Skin epidermis (tissue), 12 donors: ENCODE measurements around the gene ALG9.
A peak's percentile ranks its signal among the peaks of the same experiment; 100 is the strongest.
"Not testable (repeated sequence)": the region's sequence is repeated elsewhere in the genome, so short reads cannot be mapped to it uniquely, and the experiment has no call there.

Source experiments
- H3K27ac ChIP-seq, 21 experiments: fragments of 200-600 bp; sonication (generic) in 11 of 21; one replicate each; pipeline ENCODE4 v1.5.0; 2020; ENCODE audit warnings: mild to moderate bottlenecking in 3 of 21, inconsistent platforms in 2 of 21, moderate library complexity in 2 of 21
- H3K4me3 ChIP-seq, 7 experiments: fragments of 200-600 bp; sonication (generic) in 2 of 7; one replicate each; pipeline ENCODE4 v1.5.0; 2020; ENCODE audit warnings: inconsistent platforms in 2 of 7, mild to moderate bottlenecking in 2 of 7, moderate library complexity in 1 of 7

Gene ALG9

DNA sequence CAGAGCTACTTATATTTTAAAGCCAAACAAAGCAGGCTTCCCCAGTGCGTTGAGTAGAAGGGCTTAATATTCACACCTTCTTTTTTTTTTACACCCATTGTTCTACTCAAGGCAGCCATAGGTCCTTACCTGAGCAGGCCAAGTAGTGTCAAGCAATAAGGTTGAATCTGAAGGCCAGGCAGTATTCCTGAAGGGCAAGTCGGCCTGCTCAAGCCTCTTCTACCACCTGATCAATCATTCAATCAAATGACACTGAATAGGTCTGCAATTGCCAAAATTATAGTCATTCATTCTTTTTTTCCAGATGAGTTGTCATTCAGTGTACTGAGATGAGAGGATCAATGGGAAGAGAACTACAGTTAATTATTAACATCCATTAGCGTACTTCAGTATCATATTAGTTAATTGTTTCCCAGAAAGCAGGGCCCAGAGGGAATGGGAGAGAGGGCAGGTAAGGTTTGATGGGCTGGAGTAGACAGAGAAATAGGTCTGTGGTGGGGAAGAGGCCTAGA, 93.3 kb downstream of the ALG9 start:
- no peak overlapping the region for H3K27ac ChIP-seq
- H3K4me3 ChIP-seq = no peak overlapping the region

DNA sequence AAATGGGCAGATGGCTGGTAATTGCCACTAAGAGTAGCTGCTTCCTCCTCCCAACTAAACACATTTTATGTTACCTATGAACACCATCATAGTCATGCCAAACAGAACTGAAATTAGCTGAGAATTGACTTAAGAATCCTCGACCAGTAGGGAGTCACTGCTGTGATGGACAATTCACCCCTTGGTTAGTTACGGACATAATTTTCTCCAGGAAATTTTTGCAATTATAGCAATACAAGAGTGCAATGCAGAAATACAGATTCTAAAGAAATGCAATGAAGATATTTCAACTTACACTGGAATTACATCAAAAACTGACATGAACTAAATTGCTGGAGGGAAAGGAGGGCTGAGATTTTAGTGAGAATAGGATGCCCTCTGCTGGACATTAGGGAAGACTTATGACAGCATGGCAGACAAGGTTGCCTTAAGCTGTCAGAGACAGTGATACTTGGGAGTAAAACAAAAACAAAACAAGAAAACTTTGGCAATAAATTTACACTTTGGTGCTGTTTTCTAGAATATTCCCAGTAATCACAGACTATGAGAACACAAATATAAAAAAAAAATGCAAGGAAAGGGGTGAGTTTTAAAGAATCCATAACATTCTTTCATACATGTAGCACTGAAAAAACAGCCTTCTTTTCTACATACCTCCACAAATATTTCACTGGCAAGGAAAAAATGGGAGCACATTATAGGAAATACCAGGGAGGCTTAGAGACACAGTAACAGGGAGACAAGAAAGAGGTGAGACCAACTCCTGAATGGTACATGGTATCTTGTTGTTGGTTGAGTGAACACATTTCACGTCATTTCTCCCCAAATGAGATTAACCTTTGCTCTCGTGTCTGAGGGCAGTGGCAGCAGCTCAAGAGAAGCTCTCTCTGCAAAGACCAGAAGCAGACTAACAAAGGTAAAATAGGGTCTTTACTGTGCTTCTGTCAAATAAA, 94.0 kb downstream of the ALG9 start:
- peak overlapping the region in 1 of 21 experiments; percentile 39 for H3K27ac ChIP-seq

DNA sequence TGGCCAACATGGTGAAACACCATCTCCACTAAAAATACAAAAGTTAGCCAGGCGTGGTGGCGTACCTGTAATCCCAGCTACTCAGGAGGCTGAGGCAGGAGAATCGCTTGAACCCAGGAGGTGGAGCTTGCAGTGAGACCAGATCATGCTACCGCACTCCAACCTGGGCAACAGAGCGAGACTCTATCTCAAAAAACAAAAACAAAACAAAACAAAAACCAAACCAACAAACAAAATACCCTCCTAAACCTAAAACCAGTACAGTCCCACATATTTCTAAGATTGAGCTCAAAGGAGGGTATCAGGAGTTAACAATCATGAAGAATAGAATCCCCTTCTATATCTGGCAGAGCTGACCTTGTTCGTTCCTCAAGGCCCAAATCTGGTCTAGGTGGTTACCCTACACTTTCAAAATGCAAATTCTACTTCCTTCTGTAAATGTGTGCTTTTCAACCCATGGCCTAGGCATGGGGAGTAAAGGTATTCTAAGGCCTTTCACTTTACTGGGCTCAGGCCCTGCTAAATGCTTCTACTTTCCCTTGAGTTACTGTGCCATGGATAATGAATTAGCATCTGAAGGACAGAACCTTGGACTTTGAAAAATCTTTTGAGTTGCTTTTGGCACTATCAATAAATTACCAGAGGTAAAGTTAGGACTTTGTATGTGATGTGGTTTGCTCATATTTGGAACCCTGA, 94.8 kb downstream of the ALG9 start:
- Histone ChIP-seq H3K4me3 (no peak overlapping the region), H3K27ac (peak overlapping the region in 1 of 21 experiments; percentile 39)

More for the DNA sequence above, 94.0 kb downstream of the ALG9 start:
- H3K4me3 ChIP-seq = no peak overlapping the region

DNA sequence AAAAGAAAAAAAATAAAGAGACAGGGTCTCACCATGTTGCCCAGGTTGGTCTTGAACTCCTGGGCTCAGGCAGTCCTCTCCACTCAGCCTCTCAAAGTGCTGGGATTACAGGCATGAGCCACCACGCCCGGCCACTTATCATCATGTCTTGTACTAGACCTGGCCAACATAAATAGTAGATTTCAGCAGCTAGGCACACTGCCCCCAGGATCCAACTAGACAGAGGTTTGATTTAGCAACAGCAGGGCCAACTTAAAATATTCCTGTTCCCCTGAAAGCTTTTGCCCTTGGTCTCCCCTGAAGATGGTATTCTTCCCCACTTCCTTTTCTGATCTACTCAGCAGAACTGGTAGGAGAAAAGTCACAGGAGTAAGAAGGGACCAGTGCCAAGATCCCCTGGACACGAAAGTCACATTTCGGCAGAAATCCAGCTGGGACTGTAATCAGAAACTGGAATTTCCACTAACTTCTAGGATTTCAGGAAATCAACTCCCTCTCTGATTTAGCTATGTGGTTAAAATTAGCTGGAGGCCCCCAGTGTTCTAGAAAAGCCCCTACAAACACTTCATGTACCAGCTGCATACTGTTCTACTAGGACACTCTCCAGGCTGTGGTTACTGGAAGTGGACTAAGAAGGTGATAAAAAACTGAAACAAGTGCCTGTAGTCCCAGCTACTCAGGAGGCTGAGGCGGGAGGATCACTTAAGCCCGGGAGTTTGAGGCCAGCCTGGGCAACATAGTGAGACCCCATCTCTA, 96.2 kb downstream of the ALG9 start:
- Histone ChIP-seq H3K4me3 (no peak overlapping the region), H3K27ac (peak overlapping the region in 2 of 21 experiments; percentile 8 to 11)

DNA sequence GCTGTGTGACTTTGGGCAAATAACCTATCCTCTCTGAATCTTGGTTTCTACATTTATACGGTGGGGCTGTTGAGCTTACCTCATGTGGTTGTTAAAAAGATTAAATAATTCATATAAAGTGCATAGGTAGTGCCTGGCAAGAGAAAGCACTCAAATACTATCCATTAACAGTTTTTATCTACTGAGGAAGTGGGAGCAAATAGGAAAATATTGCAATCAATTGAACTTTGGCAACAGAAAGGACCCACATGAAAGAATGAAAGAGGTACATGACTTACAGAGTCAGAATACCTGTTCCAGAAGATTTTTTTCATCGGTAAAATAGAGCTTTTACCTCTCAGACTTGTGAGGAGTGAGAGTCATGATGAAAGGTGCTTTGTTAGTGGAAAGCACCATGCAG, 98.8 kb downstream of the ALG9 start:
- no peak overlapping the region for H3K4me3 ChIP-seq
- no peak overlapping the region for H3K27ac ChIP-seq

DNA sequence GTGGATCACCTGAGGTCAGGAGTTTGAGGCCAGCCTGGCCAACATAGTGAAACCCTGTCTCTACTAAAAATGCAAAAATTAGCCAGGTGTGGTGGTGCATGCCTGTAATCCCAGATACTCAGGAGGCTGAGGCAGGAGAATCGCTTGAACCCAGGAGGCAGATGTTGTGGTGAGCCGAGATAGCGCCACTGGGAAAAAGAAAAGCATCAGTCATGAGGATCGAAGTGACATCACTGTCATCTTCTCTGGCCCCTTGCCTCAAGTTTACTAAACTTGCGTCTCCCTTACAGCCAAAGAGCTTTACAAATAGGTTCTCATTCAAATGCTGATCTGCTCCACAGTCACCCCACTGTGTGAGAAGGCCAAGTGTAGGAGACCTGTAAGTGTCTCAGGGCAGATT, 100.2 kb downstream of the ALG9 start:
- H3K4me3 ChIP-seq, H3K27ac ChIP-seq: not testable (repeated sequence)

DNA sequence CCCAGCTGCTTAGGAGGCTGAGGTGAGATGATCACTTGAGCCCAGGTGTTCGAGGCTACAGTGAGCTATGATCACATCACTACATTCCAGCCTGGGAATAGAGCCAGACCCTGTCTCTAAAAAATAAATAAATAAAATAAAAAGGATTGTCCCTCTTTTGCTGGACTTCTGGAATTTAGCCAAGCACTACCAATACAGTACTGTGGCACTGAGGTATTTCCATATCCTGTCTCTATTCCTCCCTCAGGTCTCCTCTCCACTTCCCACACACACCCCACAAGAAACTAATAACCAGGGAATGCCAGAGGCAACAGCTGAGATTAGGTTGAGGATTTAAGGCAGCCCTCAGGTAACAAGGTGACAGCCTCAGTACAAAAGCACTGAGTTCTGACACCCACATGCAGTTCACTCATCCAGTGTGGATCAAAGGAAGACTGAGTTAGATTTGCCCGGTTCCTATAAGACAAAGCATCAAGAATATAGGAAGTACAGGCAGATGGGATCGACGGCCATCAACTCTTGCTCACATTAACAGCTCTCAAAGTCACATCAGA, 100.7 kb downstream of the ALG9 start:
- Histone ChIP-seq H3K27ac (no peak overlapping the region), H3K4me3 (no peak overlapping the region)

DNA sequence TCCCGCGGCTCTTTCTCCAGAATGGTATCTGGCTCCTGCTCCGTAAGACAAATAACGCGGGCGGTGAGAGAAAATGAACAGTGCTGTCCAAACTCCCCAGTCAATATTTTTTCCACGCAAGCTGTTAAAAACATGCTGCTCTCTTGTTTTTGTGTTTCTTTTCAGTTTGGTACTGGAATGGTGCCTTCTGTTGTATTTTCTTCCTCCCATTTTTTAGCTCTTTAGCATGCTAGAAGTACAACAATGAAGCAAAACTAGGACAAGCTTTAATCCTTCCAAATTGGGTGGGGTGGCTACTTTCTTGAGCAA, 104.6 kb downstream of the ALG9 start:
- Histone ChIP-seq H3K27ac (peak overlapping the region in 20 of 21 experiments; percentile 39 to 94 (median 84)), H3K4me3 (peak overlapping the region; percentile 76 to 100 (median 91))

DNA sequence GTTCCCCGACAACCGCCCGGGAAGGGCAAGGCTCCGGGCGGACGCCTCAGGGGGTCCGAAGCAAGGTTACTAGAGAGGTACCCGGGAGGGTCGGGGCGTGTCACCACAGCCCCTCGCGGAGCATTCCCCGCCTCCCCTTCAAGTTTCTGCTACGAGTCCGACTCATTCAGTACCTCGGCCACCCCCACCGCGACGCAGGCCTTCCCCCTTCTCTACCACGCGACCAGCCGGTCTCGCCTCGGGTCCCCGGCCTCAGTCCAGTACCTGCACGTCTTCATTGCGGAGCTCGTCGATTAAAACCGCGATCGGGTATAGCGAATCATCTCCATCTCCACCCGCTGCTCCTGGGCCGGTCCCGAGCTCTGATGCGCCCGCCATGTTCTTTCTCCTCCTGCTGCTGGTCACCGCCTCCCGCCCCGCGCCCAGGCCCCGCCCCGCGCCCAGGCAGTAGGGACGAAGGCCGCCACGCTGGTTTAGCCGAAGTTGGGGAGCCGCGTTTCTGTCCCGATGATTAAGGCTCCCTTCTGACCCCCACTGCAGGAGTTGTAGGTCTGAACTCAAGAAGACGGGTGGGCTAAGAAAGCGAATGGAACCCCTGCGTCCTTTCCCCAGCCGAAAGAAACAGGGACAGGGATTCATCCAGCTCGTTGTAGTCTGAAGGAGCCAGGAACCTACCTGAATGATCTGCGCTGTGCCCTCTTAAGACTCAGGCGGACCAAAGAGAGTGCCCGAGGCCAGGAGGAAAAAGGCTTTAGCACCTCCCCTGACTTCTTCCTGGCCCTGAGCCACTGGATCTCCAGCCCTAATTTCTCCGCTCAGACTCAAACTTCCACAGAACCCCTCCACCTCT, 105.2 kb downstream of the ALG9 start, which contains the start of gene PPP2R1B:
Gene PPP2R1B (minus strand): TSS at position 406 of the 850 bp plus-strand sequence. CDS start 28 bp downstream, at position 378.
- H3K4me3 ChIP-seq = peak within 1 kb of the TSS; percentile 76 to 100 (median 91)
- H3K27ac ChIP-seq = peak within 1 kb of the TSS; percentile 61 to 94 (median 84)

DNA sequence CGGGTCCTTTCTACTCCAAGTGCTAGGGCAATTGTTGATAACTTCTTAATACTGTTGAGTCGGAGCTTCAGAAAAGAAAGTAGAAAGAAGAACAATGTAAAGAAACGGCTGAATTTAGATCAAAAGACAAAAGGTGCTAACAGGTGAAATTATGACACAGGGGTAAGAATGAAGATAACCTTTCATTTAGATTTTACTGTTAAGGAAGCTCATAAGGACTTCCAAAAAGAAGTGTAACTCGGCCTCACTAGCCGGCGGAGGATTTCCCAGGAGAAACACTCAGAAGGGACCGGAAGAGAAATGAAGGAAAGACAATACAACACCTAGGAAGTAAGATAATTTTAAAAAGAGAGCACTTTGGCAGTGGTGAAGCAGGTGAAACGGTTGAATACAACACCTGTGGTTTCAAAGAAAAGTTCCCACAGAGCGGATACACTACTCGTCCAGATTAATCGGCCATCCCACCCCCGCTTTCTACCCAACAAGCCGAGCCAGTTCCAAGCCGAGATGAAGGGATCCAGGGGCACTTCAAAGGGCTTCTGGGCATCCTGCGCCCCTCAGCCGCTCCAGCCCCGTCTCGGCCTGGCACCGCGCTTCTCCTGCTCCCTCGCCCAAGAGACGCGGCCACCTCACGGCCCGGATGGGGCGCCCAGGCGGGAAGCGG, 105.9 kb downstream of the ALG9 start:
- H3K27ac ChIP-seq = peak overlapping the region; percentile 61 to 94 (median 84)

DNA sequence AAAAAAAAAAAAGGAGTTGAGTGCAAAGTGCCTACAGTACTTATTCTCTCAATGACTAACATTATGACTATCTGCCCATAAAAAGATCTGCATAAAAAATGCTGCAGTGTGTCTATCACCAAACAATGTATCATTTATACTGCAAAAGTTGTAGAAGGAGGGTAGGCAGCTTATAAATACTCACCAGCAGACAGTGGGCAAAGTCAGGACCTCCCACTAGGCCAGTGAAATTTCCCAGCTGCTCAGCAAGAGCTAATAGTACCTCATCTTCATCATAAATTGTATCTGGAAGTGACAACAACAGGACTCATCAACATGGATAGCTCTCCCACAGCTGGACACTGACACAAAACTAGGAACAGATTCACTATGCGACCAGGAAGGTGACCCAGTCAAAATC, 106.8 kb downstream of the ALG9 start:
- no peak overlapping the region for H3K27ac ChIP-seq
- peak overlapping the region in 2 of 7 experiments; percentile 80 to 90 for H3K4me3 ChIP-seq

More for the DNA sequence above, 105.9 kb downstream of the ALG9 start:
- H3K4me3 ChIP-seq = peak overlapping the region; percentile 76 to 100 (median 91)

DNA sequence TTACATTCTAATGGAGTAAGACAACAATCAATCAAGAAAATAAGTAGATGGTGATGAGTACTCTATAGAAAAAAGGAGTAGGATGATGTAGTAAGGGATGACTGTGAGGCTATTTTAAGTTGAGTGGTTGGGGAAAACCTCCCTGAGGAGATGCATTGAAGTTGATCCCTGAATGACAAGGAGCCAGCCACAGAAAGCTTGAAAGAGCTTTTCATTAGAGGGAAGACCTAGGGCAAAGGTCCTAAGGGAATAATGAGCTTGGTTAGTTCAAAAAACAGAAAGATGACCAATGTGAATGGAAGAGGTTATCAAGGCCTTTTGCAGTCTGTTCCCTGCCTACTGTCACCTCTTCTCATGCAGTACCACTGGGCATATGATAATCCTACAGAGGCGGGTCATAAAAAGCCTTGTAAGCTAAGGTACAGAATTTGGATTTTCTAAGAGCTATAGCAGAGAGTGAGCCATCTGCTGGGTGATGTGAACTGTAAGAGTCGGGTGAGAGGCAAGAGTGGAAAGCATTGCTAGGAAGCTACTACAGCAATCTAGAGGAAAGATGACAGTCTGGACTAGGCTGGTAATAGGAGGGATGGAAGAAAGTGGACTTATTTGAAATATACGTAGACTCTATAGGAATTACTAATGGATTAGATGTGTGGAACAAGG, 108.3 kb downstream of the ALG9 start:
- Histone ChIP-seq H3K27ac (no peak overlapping the region), H3K4me3 (no peak overlapping the region)

DNA sequence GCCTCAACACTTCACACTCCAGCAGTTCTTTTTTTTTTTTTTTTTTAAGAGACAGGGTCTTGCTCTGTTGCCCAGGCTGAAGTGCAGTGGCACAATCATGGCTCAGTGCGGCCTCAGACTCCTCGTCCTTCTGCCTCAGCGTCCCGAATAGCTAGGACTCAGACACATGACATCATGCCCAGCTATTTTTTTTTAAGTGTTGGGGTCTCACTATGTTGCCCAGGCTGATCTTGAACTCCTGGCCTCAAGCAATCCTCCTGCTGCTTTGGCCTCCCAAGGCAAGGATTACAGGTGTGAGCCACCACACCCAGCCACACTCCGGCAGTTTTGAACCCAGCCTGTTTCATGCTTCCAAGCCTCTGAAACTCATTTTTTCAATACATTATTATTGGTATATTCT, 108.9 kb downstream of the ALG9 start:
- Histone ChIP-seq H3K4me3 (no peak overlapping the region), H3K27ac (no peak overlapping the region)

DNA sequence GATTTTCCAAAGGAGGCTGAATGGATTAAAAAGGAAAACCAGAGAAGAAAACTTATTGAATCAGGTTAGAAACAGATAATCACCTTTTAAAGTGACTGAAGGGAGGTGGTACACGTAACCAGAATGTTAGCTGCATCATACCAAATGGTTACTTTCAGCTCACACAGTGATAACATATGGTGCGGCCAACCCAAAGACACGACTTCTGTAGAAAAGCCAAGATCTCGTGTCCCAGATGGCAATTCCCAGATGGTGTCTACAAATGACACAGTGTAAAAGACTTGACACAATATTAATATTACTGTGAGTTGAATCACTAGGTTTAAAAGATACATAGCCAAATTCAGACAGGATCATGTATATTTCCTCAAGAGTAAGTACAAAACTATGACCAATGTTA, 110.3 kb downstream of the ALG9 start:
- Histone ChIP-seq H3K27ac (no peak overlapping the region), H3K4me3 (no peak overlapping the region)

DNA sequence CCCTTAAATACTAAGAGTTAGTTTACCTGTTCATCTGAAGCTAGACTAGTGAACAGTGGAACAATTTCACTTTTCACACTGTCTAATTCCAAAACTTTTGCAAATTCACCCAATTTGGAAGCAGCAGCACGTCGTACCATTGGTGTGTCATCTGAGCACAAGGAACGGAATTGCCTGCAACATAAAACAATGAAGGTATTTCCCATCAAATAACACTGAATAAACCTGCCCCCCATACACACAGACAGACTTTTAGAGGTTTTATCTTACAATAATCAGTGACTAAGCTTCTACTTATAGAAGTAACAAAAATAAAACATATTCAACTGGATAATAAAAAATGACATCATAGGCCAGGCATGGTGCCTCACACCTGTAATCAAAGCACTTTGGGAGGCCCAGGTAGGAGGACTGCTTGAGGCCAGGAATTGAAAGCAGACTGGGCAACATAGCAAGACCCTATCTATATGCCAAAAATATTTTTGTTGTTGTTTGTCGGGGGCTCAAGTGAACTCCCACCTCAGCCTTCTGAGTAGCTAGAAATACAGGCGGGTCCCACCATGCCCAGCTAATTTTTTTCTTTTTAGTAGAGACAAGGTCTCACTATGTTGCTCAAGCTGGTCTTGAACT, 111.5 kb downstream of the ALG9 start:
- no peak overlapping the region for H3K4me3 ChIP-seq
- peak overlapping the region in 1 of 21 experiments; percentile 33 for H3K27ac ChIP-seq

DNA sequence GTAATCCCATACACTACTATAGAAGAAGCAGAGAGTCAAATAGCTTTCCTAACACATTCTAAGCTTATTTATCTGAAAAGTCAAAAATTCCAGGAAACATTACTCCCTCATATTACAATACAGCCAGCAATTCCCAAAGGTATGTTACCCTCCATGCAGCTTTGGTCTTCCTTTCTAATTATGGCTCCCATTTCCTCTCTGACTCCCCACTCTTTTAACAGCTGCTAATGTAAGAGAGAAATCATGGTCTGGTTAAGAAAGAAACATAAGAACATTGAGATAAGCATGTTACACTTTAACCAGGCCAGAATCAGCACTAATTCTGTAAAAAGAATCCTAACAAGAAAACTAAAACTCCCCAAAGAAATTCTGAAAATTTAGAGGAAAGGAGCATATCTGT, 112.0 kb downstream of the ALG9 start:
- peak overlapping the region in 2 of 21 experiments; percentile 26 to 45 for H3K27ac ChIP-seq
- H3K4me3 ChIP-seq = no peak overlapping the region

DNA sequence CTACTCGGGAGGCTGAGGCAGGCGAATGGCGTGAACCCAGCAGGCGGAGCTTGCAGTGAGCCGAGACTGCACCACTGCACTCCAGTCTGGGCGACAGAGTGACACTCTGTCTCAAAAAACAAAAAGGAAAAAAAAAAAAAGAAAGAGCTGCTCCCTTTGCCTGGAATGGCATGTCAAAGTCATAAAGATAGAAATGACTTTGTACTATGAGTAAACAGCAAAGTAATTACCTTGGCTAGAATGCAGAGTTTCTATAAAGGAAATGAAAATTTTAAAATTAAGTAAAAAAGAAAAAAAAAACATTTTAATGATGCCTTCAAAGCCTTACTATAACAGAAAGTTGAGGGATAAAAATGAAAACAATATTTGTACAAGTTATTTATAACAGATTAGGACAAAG, 115.3 kb downstream of the ALG9 start:
- no peak overlapping the region for H3K27ac ChIP-seq
- no peak overlapping the region for H3K4me3 ChIP-seq
